HG02870 (cell line): ENCODE data around the gene RPL7A.
A peak's percentile ranks its signal among the peaks of the same experiment; 100 is the strongest.
"Not testable (repeated sequence)": the region's sequence is repeated elsewhere in the genome, so short reads cannot be mapped to it uniquely, and the experiment has no call there.

Experiments used
- ATAC-seq: cut with Tn5 transposase; IDR thresholded peaks from one replicate; pipeline ENCODE4 v1.9.1; 2021; ENCODE audit warnings: mild to moderate bottlenecking, moderate library complexity; ENCODE audit not compliant: unreplicated experiment

Gene RPL7A

DNA sequence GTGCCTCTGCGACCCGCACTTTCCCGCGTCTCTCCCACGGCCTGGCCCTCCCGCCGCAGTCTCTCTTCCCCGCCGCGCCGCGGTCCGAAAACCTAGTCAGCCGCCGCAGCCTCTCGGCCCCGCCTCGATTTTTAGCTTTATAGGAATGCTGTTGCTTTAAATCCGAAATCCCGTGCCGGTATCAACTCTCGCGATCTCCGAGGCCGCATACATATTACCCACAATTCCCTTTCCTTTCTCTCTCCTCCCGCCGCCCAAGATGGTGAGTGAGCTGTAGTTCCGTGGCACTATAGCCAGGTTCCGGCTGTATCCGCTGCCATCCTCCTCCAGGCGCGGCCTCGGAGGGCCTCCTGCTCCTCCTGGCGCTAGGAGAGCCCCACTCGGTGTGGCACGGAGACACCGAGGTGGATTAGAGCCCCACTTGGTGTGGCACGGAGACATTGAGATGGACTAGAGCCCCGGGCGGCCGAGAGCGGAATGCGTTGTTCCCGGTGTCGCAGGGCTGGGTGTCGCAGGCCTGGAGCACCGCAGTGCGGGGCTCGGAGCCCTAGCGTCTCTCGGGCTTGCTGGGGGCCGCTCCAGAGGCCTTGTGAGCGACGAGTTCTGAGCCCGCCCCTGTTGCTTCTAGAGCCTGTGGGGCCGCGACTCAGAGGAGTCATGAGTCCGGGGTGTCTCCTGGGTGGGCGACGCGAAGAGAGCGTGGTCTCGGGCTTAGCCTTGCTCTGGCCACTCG is at the start of gene RPL7A, which contains the start of gene MED22:
Gene RPL7A, plus strand, starts transcription at position 234 of the 733 bp plus-strand sequence. Its CDS starts 26 bp downstream, at position 260.
Gene MED22, minus strand, starts transcription at position 147 of the 733 bp plus-strand sequence. CDS start 1,469 bp downstream, outside the sequence.
- ATAC-seq: peak; percentile 51

DNA sequence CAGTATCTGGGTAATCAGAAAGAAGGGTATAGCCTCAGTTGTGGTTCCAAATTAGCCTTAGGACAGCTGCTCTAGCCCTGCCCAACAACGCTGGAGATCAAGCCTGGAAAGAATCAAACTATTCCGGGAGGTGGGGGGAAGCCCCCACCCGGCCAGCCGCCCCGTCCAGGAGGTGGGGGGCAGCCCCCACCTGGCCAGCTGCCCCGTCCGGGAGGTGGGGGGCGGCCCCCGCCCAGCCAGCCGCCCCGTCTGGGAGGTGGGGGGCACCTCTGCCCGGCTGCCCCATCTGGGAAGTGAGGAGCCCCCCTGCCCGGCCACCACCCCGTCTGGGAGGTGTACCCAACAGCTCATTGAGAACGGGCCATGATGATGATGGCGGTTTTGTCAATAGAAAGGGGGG is 48.0 kb upstream of the RPL7A start:
- ATAC-seq: not testable (repeated sequence)

- no peak for ATAC-seq
Observed at GRCh38 chr9:133301253-133302230, 46.5 kb upstream of the RPL7A start.

- no peak for ATAC-seq
Observed at GRCh38 chr9:133303266-133304157, 44.5 kb upstream of the RPL7A start.

DNA sequence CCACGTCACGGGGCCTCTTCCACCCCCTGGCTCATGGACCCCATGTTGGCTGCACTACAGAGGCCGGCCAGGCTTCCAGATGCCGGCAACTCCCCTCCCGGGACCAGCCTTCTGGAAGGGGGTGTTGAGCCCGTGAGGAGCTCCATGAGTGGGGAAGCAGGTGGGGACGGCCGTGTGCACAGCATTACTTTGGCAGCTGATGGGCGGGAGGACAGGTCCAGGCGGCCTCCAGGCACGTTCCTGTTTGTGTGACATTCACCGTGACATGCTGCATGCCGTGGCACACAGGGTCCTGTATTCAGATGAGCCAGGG is 43.9 kb upstream of the RPL7A start:
- ATAC-seq: no peak

- no peak for ATAC-seq
Observed at GRCh38 chr9:133304477-133305377, 43.3 kb upstream of the RPL7A start.

DNA sequence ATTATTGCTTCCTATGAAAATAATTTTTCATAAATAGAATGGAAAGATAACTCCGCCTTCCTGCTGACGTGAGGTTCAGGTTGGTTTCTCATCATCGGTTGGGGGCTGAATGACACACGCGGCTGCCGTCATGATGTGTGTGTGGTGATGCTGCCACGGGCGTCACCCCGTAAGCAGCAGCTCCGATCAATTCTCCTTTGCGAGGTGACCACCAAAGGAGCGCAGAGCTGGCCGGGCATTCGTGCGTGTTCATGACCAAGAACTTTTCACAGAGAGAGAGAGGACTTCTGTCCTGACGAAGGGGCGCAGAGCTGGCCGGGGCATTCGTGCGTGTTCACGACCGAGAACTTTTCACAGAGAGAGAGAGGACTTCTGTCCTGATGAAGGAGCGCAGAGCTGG is 42.3 kb upstream of the RPL7A start:
- ATAC-seq: no peak

GRCh38 chr9:133306242-133307204 is 41.5 kb upstream of the RPL7A start:
- no peak for ATAC-seq

DNA sequence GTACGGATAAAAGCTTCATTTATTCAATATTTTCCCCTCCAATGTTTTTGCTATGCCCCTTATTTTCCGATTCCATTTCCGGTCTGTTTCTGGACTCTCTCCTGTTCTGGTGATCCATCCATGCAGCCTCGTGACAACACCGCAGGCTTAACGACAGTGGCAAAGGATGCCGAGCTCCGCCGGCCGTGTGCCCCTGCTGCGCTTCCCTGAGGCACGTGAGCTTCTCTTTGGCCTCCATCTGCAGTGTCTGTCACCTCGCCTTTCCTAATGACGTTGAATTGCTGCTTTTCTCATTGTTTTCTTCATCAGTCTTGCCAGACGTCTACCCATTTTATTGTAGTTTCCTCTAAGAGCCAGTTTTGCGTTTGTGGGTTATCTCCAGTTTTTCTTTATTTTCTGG is 40.7 kb upstream of the RPL7A start:
- ATAC-seq: no peak

- ATAC-seq: no peak
Observed at GRCh38 chr9:133309608-133310007, 38.4 kb upstream of the RPL7A start.

DNA sequence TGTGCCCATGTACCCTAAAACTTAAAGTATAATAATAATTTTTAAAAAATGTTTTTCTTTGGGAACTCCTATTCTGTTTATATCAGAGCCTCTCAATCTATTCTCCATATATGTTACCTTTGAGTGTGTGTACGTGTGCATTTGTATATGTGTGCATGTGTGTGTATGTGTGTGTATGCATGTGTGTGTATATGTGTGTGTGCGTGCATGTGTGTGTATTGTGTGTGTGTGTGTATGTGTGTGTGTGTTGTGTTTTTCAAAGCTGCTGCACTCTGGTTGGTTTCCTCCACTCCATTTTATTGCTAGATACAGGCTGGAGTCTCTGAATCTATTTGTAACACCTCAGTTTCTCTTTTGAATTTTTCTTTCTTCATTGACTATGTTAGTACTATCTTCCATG is 32.0 kb upstream of the RPL7A start:
- no peak for ATAC-seq

GRCh38 chr9:133317551-133317950 is 30.5 kb upstream of the RPL7A start:
- not testable (repeated sequence) for ATAC-seq

GRCh38 chr9:133320421-133320881 is 27.6 kb upstream of the RPL7A start:
- no peak for ATAC-seq

DNA sequence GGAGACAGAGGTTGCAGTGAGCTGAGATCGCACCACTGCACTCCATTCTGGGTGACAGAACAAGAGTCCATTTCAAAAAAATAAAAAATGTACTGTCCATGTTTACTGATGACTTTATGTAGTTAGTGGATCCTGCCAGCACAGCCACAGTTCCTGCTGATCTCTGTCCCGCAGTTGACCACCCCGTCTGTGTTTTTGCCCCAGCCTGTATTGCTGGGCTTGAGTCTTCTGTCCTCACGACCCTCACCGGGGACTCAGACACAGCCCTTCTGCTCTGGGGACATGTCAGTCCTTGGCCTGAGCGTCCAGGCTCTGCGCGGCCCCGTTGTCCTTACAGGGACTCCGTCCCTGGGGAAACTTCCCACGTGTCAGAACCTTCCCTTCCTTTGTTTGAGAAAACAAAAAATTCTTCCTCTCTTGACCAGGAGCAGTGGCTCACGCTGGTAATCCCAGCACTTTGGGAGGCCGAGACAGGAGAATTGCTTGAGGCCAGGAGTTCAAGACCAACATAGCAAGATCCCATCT is 26.5 kb upstream of the RPL7A start:
- no peak for ATAC-seq

DNA sequence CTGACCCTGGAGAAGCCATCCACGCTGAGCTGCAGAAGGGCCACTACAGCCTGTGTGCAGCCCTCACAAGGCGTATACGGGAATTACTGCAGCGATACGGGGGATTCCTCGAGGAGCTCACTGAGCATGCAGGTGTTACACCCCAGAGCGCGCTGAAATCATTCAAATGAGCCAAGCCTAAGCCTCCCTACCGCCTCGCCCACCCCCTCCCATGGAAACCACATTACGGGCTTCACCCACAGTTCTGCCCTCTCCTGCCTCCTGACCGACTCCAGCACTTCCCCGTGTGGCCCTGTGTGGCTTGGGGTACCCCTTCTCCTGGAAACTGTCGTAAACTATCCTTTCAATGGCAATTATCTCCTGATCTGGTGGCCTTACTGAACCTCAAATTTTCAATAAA is 25.3 kb upstream of the RPL7A start:
- ATAC-seq: no peak

DNA sequence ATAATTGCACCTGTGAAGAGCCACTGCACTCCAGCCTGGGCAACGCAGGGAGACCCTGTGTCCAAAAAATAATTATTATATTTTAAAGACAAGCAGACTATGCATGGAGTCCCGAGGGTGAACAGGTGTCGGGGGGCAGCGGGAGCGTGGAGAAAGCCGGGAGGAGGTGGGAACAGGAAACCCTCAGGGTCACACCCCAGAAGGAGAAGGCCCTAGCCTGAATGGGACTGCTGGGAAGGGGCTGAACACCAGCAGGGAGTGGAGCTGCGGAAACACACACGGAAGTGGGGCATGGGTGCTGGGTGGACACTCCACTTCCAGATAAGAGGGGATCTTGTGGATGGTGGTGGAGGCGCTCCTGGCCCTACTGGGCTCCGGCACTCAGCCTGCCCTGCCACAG is 24.8 kb upstream of the RPL7A start:
- ATAC-seq: no peak

DNA sequence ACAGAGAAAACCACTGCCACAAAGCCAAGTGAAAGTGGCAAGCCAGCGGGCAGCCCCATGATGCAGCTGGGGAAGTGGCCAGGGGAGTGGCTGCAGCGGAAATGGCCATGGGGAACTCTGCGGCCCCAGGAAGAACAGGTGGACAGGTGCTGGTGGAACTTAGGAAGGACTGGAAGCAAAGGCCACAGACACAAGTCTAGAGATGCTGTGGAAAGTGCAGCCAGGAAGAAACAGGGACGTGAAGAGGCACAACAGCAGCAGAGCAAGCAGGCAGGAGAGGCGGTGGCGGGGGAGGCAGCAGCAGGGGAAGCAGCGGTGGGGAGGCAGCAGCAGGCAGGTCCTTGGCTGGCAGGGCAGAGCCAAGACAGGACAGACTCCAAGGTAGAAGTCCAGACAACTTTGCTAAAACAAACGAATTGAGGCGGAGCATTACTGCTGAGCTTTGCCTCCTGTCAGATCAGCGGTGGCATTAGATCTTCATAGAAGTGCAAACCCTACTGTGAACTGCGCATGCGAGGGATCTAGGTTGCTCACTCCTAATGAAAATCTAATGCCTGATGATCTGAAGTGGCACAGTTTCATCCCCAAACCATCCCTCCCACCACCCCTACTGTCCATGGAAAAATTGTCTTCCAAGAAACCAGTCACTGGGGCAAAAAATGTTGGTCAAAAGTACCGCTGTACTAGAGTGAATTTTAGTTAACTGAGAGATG is 23.9 kb upstream of the RPL7A start:
- ATAC-seq: no peak

DNA sequence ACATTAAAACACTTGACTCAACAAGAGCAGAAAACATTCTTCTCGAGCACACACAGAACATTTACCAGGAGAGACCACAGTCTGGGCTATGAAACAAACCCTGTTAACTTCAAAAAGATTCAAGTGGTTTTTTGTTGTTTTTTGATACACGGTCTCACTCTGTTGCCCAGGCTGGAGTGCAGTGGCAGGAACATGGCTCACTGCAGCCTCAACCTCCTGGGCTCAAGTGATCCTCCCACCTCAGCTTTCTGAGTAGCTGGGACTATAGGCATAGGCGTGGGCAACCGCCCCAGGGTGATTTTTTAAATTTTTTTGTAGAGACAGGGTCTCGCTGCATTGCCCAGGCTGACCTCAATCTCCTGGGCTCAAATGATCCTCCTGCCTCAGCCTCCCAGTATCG is 21.0 kb upstream of the RPL7A start:
- ATAC-seq: not testable (repeated sequence)
